ENCODE measurements around the gene GGA3.
"Not testable (repeated sequence)": the region's sequence is repeated elsewhere in the genome, so short reads cannot be mapped to it uniquely, and the experiment has no call there.

GGA3 gene

DNA sequence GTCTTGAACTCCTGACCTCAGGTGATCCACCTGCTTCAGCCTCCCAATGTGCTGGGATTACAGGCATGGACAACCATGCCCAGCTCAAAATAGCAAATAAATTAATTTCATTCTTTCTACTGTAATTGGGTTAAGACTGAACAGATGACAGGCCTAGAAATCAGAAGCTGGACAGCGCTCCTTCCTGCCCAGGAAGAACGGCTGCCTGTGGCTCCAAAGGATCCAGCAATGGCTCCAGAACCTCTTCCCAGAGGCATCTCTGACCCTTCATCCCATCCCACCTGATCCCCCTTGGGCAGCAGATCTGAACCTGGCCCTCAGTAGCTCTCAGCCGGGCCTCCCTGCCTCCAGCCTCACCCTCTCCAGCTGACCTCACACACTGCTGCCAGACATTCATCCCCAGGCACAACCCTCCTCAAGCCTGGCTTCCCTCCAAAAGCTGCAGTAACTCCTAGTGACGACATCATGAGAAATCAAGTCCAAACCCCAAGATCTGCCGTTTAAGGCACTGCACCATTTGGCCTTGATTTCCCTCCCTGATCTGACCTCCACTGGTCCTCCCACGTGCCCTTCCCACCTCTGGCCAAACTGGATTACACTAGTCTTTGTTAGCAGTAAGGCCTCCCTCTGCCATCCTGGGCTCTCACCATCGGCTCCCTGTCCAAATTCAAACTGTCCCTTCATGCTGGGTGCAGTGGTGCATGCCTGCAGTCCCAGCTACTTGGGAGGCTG, 12.7 kb upstream of the GGA3 start:
- DNase-seq = no peak

DNA sequence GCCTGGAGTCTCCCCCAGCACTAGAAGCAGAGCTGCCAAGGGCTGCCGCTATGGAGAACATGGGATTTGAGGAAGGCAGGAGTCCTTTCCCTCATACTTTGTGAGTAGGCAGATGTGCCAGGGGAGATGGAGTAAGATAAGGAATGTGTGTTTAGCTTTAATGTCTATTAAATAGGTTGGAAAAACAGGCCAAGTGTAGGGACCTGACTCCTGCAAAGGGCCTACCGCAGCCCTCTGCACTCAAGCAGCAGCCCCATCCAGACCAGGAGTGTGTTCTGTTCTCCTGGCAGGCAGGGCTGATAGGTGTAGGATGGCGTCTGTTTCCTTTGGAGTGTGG, 11.4 kb upstream of the GGA3 start:
- no peak for DNase-seq

DNA sequence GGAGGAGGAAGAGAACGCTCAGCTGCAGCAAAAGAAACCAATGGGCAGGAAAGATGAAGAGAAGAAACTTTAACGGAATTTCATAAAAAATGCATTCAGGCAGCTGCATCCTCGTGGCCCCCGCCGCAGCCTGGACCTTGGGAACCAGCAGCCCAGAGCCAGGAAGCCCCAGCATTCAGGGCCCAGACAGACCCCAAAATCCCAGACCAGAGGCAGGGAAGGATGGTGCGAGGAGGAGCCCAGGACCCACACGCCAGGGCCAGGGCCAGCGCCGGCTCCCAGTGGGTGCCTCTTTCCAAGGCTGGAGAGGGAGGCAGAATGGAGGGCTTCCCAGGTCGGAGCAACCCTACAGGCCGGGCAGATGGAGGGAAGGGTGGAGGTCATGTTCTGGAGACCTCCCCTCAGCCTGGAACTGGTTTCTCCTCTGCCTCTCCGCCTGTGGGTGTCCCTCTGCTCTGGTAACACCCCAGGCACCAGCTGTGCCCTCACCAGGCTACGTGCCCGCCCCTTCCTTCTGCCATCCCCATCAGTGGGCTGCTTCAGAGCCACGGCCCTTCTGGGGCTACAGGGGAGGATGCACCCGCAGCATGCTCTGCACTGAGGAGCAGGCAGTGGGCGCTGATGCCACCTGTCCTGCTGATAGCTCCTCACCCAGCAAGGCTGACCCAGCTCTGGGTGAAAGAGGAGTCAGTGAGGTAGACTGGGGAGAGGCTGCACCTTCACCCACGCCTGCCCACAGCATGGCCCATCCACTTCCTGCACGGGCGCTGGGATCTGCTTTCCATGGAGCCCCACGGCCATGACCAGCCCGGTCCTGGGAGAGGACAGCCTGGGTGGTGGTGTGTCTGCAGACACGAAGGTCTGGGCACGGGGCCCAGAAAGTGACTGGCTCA, 10.8 kb upstream of the GGA3 start:
- DNase-seq = no peak

DNA sequence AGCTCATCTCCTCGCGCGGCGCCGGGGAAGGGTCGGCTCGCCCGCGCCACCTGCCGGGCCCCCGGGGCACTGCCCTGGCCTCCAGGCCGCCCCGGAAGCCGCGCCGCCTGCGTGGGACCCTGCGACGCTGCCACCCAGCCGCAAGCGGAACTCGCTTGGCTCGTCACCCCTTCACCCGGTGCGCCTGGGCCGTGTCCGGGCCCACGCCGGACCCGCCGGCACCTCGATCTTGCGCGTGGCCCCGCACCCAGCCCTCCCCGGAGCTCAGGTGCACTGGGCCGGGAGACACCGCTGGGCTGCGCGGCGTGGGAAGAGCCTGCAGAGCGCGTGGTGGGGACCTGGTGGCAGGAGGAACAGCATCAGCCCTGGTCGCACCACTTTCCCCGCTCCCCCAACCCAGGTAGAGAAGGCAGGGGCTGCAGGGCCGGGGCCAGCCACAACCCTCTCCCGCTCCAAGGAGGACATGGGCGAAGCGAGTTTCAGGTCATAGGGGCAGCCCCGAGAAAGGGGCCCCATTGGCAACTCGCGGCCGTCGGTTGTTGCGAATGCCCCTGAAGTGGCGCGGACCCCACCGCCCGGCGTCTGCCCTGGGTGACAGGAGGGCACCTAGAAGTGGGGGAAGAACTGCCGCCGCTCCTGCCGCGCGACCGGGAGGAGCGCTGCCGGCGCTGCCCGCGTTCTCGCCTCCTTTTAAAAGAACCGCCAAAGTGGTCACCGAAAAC, 10.0 kb upstream of the GGA3 start:
- peak; percentile 88 for DNase-seq

DNA sequence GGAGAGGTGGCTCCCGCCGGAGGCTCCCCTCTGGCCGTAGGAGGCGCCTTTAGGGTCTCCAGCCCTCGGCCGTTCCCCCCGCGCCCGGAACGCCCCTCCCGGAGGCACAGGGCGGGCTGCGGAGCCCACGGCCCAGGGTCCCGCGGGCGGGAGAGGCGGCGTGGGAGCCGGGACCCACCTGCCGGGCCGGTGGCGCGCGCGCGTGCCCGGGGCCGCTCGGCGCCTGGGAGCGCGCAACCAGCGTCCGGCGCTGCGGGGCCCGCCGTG, 9.5 kb upstream of the GGA3 start, which contains the start of gene MIF4GD:
MIF4GD (minus strand) TSS at position 266 of the 267 bp plus-strand sequence. CDS start 1,036 bp downstream, outside the sequence.
- no peak for DNase-seq

DNA sequence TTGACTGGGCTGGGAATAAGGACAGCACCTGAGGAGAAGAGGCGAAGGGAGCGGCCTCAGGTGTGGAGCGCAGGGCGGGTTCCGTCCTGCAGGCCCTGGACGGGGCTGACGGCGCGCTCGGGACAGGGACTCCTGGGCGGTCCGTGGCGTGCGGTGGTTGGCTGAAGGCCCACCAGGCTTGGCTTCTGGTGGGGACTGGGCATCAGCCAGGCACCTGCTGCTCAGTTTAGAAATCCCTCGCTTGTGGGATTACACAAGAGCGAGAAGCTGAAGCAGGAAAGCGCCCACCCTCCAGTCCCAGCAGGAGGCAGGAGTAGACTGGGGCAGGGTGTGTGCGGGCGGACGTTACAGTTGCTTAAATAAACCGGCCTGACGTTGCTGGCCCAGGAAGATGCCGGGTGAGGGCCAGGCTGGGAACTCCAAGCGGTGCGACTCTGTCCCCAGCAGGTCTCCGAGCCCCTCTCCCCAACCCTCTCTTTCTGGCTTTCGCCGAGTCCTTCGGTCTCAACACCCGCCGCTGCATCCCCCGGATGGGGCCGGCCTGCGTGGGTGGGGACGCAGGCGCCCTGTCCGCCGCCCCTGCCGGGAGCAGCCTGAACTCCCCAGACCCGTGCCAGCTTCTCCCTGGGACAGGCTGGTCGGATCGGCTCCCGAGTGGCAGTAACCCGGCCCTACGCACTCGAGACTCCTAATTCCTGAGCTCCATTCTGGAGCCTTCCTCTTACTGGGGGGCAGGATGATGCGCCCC, 9.0 kb upstream of the GGA3 start:
- peak; percentile 94 for DNase-seq

DNA sequence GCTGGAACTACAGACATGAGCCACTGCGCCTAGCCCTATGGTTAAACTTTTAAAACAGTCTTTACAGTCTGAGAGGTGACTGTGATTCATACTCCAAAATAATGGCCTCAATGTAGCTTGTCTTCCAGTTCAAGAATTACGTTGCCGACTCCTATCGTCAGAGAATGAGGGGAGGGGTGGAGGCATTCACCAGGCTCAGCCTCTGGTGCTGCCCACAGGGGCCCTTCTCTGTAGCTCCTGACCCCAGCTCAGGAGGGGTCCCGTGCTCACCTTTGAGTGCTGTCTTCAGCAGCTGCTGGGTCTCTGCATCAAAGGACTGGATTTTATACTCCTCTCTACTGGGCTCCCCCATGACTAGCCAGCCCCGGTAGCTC, 8.4 kb upstream of the GGA3 start:
- no peak for DNase-seq

DNA sequence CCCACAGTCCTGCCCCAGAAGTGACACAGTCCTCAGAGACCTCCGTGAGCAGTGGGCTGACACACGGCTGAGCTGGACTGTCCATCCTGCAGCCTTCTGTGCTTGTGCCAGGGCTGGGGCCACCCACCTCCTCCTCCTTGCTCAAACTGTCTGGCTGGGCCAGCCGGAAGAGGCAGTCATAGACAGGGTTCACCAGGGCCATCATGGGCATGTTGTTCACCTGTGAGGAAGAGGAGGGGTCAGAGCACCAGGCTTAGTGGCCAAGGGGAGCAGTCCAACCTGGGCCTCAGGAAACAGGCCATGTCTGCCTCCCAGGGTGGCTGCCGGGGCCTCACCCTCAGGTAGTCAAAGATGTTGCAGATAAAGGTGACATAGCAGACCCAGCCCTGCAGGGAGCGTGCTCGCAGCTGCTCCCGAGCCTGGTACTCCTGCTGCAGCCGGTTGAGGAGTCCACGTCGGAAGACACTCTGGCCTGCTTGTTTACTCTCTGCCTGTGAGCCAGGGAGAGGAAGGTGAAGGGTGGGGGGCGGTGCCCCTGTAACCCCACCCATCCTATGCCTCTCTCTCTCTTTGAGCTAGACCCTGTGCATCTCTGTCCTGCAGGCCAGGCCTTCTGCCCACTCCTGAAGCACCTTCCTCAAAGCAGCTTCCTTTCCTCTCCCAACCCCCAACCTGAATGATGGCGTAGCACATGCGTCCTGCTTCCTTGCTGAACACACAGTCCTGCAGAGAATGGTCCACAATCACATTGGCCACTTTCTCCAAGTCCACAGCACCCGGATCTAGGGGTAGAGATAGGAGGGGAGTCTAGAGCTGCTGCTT, 6.2 kb upstream of the GGA3 start:
- DNase-seq = no peak

DNA sequence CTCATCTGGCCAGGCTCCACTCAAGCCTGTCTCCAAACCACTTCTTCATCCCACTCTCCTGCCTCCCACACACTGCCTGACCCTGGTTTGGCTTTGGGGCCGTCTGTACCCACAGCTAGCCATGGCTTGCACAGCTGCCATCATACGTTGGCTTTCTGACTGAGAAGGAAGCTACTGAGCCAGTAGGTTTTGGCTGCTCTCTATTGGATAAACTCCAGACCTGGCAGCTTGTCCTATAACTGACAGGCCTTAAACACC, 5.7 kb upstream of the GGA3 start:
- DNase-seq = no peak

DNA sequence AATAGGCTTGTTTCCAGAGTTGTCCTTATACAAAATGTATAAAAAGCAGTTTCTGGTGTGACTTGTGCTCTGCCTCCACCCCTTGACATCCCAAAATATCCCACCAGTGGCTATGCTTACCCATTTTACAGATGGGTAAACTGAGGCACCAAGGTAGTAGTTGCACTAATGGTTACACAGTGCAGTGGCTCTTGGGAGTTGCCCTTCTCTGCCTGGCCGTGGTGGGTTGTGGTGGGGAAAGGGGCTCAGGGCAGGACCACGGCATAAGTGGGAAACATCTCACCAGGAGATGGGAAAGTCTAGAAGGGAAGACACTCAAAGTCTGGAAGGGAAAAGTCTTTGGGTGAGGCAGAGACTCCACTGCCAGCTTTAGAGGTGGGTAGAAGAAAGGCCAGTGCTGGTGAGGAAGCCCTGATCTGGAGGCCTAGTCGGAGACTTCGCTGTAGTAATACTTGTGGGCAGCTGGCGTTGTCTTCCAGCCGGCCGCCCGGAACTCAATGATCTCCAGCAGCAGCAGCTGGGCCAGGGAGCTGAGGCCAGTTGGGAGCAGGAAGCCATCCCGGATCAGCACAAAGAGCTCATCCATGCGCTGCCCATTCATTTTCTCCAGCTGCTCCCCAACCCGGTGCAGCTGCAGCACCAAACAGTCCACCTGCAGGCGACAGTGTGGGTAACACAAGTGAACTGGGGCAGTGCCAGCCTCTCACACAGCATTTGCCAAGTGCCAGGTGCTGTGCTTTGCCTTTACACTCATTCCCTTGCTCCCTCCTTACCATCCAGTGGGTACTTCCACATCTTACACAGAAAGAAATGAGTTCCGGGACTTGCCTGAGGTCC, 5.1 kb upstream of the GGA3 start:
- DNase-seq = no peak

DNA sequence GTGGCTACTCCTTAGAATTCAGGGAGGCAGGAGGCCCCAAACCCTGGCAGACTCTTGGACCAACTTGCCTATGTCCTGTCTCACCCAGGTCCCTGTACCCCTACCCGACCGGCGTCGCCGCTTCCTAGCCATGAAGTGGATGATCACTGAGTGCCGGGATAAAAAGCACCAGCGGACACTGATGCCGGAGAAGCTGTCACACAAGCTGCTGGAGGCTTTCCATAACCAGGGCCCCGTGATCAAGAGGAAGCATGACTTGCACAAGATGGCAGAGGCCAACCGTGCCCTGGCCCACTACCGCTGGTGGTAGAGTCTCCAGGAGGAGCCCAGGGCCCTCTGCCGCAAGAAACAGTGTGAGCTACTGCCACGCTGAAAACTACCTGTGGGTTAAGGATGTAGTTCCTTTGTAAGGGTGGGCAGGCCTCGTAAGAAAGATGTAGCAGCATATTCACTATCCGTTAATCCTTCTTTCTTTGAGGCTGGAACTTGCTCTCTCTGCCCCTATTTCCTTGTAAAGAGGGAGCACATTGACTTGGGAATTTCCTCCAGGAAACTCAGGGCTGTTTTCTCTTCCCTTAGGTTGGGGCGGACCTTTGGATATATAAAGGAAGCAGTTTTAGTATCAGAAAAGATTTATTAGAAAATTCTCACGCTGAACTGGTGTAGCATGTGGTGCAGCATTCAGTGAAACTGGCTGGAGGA, 4.4 kb upstream of the GGA3 start:
- no peak for DNase-seq

DNA sequence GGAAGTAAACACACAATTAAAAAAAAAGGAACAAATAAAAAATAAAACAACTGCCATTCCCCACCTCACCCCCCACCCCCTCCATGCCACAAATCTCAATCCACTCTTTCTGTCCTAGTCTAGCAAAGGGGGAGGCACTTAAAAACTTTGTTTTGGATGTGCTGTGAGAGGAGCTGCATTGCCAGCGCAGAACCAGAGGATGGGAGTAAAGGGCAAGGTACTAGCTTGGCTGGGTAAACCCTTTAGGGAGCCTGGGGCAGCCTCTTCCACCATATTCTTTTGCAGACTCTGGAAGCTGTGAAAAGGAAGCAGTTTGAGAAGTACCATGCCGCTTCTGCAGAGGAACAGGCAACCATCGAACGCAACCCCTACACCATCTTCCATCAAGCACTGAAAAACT, 1.6 kb upstream of the GGA3 start:
- no peak for DNase-seq

DNA sequence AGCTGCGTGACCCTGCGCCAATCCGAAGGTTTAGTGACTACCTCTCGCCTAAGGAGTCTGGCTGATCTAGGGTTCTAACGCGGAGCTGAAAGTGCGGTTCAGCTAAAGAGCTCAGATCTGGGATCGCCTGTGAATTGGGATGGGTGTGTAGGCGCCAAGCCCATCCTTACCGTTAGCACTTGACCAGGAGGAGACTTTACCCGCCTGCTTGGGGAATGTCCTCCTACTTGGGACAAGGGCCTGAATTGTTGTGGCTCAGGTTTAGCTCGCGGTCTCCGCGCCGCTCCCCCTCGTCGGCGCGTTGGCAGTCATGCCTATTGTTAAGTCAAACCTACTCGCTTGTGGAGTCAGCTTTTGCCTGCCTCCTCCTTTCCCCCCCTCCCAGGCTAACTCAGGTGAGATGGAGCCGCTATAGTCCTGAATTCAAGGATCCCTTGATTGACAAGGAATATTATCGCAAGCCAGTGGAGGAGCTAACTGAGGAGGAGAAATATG, 753 bp upstream of the GGA3 start:
- no peak for DNase-seq

DNA sequence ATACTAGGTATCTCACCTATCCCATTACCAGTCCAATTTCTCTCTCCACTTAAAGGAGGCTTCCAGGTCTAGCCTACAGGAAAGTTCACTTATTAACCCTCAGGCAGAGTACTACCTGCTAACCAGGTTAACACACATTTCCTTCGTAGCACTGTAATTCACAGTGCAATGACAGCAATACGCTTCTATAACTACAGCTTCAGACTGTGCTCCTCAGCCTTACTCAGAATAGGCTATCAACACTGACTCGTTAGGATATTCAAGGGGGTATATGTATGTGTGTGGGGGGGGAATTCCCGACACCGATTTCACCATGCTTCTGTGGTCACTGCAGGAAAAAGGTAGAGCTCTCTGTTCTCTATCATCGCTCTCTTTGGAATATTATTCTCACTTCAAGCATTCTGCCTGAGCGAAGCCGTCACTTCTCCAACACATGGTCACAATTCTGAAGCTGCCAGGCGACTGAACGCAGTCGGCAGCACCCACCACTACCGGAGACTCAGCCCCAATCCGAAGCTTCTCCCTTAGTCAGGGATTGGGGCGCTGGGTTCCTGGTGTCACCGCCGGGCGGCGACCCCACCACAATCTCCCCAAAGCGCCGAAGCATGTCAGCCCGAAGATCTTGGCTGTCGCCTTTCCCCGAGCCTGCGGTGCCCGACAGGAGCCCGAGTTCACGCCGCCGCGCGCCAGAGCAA, 618 bp downstream of the GGA3 start:
- no peak for DNase-seq

DNA sequence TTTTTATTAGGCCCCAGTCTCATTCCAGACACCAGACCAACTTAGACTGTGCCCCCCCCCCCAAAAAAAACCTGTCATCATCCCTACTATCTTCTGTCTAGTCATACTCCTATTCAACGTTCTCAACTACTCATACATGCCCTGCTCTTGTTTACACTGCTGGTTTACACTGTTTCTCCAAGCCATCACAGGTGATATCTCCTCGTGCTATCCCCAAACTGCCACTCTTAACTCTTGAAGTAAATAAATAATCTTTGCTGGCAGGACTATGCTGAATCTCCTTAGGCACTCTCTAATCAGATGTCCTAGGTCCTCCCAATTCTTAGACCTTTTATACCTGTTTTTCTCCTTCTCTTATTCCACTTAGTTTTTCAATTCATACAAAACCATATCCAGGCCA, 4.2 kb downstream of the GGA3 start:
- DNase-seq = not testable (repeated sequence)

DNA sequence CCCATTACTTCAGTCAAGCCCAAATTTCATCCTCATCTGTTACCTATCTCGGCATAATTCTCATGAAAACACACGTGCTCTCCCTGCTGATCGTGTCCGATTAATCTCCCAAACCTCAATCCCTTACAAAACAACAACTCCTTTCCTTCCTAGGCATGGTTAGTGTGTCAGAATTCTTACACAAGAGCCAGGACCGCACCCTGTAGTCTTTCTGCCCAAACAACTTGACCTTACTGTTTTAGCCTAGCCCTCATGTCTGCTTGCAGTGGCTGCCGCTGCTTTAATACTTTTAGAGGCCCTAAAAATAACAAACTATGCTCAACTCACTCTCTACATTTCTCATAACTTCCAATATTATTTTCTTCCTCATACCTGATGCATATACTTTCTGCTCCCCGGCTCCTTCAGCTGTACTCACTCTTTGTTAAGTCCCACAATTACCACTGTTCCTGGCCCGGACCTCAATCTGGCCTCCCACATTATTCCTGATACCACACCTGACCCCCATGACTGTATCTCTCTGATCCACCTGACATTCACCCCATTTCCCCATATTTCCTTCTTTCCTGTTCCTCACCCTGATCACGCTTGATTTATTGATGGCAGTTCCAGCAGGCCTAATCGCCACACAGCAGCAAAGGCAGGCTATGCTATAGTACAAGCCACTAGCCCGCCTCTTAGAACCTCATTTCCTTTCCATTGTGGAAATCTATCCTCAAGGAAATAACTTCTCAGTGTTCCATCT, 5.3 kb downstream of the GGA3 start:
- not testable (repeated sequence) for DNase-seq

DNA sequence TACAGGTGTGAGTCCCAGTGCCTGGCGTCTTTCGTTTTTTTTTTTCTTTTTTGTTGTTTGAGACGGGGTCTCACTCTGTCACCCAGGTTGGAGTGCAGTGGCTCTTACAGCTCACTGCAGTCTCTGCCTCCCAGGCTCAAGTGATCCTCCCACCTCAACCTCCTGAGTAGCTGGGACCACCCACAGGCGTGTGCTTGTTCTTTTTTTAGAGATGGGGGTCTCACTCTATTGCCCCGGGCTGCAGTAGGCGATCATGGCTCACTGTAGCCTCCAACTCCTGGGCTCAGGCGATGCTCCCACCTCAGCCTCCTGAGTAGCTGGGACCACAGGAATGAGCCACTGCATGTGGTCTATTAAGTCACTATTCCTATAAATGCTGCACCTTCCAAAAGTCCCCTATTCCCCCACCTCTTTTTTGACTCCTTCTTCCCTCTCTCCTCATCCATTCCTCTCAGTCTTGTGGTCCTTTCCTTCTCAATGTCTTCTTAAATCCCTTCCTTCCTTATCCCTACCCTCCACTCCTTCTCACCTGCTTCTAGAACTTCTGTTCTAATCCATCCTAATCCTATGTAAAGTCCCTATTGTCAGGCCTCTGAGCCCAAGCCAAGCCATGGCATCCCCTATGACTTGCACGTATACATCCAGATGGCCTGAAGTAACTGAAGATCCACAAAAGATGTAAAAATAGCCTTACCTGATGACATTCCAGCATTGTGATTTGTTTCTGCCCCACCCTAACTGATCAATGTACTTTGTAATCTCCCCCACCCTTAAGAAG, 9.2 kb downstream of the GGA3 start:
- no peak for DNase-seq

DNA sequence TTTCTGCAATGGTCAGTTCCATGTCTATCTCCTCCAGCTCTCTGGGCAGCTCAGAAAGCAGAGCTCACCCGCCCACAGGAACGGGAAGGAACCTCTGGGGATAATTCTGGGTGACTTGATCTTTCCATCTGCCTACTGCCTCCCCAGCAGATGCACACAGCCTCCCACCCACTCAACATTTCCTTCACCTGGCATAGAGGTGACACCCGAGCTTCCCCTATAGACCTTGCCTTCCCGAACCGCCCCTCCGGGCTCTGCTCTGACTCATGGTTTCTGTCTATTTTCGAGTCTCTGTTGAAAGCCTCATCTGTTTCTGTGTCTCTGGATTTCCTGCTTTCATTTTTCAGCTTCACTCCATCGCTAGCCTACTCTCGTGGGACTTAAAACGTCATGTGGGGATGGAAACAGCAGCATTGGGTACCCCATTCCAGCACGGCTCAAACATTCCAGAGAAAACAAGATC, 11.4 kb downstream of the GGA3 start:
- no peak for DNase-seq
